NCI-H69 (cell line): Measurements from ENCODE around the gene KHDC4.

Experiments used
- DNase-seq: peaks from one replicate; lab custom pipeline; 2025; lab: John Stamatoyannopoulos, UW

Gene KHDC4

DNA sequence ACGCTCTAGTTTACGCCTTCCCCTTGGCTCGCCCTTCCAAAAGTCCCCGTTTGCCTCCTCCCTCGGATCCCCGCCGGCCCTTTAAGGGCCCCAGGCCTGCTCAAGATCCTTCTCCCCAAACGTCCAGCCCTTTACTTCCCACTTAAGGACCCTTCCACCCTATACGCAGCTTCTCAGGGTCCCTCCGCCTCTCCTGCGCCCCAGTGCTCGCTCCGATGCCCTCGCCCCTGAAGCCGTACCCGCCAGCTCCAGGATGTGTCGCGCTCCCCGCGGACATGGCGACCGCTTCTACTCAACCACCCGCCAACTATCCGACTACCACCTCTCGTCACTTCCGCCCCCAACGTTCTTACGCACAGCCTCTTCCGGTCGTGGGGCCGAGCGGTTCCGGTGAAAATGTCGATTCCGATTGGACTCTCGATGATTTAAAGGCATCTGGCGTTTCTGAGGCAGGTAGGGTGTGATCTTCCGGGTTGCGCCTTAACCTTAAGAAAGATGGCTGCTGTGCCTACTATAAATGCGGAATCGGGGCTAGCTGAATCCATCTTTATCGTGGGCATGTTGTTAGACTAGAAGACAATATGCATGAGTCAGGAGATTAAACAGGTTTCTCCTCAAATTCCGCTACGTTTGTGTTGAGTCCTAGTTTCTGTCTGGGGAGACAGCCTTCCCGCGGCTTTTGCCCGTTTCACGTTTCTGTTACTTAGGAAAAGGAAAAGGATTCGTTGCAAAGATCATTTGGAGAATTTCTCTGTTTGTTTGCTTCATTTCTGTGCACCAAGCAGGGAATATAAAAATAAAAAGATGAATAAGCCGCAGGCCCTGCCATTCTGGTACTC lies at the start of gene KHDC4:
TSS of gene KHDC4 (minus strand) at position 317 of the 839 bp plus-strand sequence. CDS start at position 277, 40 bp downstream.
- peak; percentile 100 for DNase-seq

DNA sequence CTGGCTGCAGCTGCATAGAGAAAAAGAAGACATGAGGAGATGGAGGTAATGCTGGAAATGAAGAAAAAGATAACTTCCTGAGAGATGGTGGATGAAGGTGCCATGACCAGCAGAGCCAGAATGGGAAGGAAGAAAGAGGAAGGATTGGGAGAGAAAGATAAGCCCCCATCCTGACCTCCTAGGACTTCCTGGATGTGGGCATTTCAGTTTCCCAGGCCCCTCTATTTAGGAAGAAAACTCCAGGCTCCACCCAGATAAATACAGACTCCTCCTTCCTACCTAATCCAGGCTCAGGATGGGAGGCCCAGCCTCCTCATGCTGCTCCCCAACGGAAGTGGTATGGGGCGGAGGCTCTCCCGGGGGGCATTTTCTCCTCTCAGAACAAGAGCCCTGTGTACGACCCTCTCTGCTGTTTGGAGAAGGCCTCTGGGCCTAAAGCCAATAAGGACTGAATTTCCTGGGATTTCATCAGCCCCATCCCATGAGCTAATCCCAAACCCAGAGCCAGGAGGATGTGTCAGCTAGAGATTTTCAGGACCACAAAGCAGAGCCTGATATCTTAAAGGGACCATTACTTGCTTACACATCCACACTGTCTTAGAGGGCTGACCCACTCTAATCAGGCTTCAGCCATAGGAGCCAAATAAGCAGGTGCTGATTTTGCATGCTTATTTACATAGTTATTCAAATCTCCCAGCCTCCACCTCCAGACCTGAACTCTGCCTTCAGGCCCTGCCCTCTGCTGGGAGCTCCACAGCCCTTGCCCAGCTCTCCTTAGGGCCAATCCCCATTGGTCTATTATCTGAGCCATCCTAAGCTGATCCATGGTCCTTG lies 49.2 kb upstream of the KHDC4 start:
- DNase-seq: peak; percentile 87

DNA sequence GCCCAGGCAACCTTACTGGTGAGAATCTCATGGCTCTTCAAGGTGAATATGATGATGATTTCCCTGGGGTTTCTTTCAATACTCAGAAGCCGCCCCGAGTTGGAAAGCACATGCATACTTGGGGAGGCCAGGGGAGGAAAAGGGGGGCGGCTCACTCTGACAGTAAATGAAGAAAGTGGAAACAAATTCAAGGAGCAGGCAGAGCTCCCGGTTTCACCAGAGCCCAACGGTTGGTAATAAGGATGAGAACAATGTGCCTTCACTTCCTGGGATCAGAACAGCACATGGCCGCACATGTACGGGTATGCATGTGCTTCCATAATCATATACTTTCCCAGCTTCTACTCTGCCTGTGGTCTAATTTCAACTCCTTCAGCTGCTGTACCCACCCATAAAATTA lies 47.9 kb upstream of the KHDC4 start:
- no peak for DNase-seq

DNA sequence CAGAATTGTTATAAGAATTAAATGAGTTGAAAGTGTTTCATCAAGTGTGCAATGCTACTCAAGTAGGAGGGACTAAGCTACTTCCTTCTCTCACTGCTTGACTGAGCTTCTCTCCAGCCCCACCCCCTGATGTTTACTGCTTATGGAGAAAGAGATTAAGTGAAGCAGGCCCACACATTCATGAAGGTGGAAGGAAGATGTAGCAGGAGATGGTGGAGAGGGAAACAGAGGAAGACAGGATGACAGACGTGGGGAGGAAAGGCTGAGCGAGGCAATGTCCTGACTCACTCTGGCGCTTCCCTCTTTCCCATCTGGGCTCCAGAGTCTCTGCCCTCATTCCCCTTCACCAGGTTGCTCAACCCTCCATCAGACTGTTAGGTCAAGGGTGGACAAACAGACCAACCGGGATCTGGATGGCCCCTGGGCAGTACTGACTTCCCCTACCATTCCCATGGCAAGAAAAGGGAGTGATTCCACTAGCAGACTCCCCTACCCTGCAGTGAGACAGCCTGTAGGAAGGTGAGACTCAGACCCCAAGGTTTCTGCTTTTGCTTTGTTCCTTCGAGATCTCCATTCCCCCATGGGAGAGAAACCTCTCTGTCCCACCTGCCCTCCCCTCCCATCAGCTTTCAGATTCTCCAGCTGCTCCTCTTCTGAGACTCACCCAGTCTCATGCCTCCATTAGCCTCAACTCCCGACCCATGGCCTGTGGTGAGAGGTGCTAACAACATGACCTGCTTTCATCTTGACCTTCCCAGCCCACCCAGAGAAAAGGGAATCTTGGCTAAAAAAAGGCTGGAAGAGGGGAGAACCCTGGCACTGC lies 47.3 kb upstream of the KHDC4 start:
- DNase-seq: no peak

DNA sequence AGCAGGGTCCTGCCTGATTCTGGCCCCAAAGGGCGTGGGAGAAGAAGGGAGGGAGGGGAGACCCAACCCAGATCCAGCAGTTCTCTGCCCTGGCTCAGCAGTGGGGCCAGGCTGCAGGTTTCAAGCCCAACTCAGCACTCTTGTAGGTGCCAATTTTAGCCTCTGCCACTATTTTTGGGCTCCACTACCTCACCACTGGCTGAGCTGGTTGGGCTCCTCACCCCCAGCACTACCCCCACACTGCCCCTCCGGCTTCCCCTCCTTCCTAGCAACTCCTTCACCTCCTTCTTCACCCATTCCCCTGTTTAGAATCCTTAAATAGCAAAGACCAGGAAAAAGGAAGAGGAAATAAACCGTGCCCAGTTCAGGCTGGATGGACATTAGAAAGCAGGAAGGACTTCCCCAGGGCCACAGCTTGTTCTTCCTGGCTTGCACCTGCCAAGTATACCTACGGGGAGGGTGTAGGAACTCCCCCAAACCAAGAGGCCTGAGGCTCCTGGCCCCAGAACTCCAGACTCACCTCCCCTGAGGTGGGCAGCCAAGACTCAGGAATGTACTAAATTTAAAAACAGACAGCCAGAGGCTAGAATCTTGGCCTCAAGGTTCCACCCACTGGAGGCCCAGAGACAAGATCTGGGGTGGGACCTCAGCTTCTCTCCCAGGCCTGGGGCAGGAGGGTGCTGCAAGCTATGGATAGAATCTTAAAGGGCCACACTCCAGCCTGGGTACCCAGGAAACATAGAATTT lies 45.6 kb upstream of the KHDC4 start:
- DNase-seq: no peak

DNA sequence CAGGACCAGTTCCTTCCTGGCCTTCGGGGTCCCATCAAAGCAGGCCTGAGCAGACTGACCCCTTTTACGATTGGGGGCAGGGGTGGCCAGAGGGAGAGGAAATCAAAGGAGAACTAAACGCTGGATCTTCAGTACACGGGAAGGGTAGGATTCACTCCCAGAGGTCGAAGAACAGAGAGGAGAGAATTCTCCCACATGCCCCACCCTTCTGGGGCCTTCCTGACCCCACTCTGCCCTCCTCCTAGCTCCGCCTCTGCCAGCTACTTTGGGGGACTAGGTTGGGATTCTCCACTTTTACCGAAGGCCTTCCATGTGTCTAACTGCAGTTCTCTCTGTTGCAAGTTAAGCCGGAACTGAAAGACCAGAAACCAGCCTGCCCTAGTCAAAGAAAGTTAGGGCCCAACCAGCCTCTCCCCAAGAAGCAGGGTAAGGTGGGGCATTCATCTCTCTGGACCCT lies 44.8 kb upstream of the KHDC4 start:
- DNase-seq: no peak

DNA sequence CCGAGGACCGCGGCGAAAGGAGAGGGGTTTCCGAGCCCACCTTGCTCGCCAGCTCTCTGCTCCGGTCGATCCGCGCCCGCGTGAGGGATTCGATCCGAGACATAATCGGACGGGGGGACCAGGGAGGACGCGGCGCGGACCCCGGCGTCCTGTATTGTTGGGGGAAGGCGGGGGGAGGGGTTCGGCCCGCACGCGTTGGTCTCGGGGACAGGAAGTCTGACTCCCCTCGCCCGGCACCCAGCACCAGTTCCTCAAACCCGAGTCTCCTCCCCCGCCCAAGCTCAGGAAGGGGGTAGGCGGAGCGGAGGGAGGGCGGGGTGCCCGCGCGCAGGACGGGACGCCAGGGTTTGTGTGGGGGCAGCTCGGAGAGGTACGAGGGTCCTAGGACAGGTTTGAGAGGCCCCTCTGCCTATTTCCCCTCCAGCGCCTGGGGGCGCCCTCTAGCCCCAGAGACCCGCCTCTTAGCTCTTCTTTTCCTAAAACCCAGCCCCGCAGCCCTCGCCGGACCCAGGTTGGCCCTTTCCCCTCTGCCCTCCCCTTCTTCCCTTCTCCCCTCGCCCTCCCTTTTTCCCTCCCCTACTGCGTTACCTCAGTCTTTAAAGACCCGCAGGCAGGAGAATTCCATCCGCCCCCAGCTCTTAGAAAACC lies 44.2 kb upstream of the KHDC4 start, which contains the start of gene ARHGEF2:
TSS of gene ARHGEF2 (minus strand) at position 223 of the 648 bp plus-strand sequence. CDS start at position 103, 120 bp downstream.
- peak; percentile 89 for DNase-seq

DNA sequence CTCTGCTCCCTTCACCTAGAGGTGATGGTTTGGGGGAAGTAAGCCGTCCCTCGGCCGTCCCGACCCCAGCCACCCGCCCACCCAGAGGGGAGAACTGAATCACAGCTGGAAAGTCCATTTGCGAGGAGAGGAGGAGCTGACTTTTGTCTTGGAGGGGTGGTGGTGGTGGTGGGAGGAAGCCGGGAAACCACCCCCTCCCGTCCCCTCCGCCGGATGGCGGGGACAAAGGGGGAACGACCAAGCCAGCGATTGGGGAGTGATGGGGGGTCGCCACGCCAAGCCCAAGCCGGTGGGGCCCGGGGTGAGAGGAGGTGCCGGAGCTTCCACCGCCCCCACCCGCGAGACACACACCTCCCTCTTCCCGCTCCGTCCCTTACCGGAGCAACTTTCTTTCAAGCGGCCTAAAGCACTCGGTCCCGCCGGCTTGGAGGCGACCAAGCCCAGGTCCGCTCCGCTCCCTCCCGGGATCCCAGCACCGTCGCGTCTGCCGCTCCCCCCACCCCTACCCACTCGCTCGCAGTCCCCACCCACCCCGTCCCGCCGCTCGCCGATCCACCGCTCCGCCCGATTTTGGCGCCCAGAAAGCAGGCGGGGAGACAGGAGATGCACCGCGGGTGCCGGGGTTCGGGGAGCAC lies 43.6 kb upstream of the KHDC4 start:
- peak; percentile 81 for DNase-seq

DNA sequence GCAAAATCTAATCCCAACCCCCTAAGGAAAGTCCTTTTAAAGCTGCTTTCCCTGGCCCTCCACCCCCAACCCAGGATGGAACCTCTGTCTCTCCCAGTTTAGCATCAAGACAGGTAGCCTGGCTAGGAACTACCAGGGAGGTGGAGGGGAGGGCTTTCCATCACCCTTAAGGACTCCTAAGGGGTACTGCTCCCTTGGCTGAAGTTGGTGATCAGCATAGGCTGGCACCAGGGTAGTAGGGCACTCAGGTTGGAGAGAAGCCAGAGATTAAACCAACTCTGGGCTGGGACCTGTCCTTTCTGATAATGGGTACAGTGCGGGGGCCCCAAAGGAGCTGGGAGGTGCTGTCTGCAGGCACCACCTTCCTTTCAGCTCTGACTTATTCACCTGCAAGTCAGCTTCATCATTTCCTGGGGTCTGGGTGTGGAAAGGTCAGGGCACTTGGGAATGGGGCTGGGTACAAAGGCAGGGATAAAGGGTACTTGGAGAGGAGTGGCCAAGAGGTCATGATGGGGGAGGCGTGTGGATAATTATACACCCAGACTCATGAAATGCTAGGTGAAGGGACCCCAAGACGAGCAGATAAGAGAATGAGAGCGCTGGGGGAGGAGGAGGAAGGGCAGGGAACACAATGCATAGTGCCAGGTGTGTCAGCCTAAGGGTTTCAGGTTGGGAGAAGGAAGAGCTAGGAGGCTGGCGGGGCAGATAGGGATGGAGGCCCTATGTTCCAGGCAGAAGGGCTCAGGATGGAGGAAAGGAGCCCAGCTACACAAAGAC lies 42.9 kb upstream of the KHDC4 start:
- DNase-seq: peak; percentile 81

DNA sequence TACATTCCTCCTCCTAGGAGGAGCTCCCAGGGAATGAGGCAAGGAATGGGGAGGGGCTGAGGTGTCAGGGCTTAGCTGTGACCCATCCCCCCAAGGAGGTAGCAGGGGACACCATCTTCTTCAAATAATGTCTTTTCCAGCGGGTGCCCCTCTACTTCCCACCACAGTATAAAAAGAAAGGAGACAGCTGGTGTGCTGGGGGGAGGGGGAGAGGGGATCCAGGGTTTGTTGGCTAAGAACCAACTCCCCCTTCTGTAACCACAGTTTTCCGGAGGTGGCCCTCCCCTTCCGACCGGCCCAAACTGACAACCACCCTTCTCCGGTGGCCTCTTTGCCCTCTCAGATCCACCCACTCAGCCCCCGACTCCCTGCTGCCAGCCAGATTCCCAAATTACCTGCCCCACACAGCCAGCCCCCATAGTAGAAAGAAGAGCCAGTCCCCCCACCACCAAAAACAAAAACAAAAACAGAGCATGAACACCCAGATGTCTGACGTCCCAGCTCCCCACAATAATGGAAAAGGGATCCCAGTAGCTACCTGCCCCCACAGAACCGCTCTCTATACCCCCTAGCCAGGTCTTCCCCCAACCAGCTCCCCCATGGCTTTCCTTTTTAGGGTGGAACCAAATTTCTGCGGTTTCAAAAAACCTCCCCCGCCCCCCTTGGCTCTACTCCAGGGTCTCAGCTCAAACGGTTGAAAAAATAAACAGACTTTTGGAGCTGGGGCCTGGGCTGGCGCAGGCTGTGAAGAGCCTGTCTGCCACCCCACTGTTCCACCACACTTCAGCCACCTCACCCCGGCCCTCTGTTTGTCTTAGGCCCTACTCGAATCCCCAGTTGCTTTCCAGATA lies 42.1 kb upstream of the KHDC4 start:
- DNase-seq: peak; percentile 97

DNA sequence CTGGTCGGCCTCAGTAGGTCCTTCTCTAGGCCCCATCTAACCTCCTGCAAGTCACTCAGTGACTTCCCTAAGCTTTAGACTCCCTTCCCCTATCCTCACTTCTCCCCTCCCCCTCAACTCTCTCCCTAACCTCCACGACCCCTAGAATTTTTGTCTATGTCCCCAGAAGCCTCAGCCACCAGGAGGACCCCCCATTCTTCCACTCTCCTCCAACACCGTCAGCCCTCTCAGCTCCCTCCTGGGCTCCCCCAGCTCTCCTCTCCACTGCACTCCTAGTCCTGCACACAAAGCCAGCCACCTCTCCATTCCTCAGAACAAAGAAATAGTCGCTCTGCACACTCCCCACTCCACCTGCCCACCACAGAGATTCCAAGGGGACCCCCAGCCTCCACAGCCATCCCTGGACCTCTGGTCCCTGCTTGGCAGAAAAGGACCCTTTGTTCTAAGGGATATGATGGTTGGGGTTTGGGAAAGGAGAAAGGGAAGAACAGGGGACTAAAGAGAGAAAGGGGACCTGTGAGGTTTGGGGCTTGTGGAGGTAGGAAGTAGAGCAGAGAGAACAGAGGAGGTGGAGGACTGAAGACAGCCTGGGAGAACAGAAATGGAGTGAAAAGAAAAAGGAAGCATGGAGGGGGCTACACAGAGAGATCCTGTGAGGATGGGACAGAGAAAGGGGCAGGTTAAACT lies 41.3 kb upstream of the KHDC4 start:
- peak; percentile 49 for DNase-seq

DNA sequence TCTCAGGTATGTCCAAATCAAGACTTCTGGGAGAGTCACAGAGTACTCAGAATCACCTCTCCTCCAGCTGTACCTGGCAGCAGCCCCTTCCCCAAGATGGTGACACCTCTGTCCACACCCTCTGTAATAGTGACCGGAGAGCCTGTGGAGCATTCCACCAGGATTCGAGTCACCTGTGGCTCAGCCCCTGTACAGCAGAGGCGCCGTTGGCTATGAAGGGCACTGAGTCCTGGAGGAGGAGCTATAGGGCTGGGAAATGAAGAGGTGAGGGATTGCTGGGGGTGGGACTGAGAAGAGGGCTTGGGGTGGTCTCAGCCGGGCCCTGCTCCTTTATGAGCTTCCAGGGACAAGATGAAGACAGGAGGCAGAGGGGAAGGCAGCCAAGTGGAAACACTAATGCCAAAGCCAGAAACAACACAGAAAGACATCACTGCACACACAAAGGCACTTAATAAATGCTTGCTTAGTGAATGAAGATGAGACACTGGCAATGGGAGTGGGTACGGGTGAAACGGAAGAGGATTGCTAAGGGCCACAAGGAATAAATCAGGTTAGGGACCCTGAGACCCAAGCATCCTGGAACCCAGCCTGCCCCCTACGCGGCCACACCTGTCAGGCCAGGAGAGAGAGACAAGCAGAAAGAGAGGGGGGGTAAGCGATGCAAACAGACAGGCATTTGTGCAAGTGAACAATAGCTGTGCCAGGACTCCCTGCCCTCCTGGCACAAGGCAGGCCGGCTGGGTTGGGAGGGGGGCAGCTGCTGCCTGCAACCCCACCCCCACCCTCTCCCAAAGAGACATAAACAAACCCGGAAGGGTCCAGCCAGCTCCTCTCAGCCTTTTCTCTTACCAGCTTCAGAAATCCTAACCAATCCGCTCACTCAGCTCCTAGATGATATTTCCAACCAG lies 40.2 kb upstream of the KHDC4 start:
- DNase-seq: peak; percentile 93

DNA sequence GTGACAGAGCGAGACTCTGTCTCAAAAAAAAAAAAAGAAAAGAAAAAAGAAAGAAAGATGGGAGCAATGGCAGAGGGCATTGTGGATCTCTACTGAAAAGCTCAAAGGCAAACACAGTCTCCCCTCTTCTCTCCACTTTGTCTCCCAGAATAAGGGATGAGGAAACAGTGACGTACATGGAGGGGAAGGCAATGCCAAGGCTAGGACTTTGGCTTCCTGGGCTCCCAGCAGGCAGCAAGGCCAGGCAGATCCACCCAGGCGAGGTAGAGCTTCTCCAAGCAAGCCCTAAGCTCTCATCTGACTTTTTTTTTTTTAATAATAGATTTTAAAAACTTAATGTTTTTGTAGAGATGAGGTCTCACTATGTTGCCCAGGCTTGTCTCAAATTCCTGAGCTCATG lies 39.5 kb upstream of the KHDC4 start:
- no peak for DNase-seq

DNA sequence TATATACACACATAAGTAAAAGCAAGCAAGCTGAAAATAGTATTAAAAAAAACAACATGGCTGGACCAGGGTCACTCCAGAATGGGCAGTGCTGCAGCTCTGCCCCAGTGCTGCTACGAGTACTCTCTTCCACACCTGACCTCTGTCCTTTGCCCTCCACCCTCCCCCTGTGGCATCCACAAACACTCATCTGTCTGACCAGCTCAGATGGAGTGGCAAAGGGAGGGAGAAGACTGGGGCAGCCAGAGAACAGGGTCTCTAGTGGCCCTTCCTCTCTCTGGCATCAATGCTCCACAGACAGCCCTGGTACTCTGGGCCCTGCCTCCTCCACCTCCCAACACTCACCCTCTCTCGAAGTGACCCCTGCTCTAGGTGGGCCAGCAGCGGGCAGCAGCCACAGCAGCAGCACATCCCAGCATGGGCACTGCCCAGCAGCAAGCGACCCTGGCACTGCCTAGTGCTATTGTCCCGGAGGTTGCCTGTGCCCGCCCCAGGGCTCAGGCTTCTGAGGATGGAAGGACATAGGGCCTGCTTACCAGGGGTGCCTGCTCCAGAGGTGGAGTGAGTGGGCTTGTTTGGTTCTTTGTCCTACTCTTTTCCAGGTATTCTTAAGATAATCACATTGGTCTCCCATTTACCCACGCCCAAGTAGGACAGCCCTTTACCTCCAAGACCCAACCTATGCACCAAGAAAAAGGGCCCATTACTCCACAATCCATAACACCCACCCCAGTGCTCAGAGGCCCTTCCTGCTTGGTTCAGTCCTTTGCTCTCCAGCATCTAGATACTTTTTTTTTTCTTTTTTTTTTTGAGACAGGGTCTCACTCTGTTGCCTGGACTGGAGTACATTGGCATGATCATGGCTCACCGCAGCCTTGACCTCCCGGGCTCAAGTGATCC lies 37.9 kb upstream of the KHDC4 start:
- no peak for DNase-seq

DNA sequence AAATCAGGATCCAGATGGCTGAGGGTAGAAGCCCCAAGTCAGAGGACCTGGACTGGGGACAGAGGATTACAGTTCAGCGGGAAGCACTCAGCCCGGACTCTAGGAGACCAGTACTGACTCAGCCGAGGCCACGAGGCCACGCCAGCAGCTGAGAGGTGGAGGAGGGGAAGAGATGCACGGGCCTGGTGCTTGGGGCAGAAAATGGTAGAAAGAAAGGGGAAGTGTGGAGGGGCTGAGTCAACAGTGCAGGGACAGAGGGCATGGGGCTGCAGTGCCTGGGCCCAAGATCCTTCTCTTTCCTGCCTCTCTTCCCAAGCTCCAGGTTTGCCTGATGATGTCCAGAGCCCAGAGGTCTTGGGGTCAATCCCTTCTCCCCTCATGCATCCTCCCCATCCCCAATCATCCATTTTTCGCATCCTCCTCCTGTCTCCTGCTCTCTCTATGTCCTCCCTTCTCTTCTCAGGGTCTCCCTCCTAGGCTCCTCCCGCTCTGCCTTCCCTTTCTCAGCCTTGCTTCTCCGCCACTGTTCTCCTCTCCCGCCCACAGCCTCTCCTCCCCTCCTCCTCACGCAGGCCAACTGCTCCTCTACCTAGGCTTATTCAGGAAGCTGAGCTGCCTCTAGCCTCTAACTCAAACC lies 36.4 kb upstream of the KHDC4 start:
- DNase-seq: no peak
